Esophagus muscularis mucosa (tissue), 3 donors: ENCODE measurements around the gene CXCL5.

ENCODE experiments used
- CTCF ChIP-seq, 3 experiments: fragments of 200-600 bp in 2 of 3; fragments of 450-650 bp in 1 of 3; sonication (generic) in 2 of 3; IDR thresholded peaks; one replicate each; pipeline ENCODE4 v1.5.1; 2017 to 2019; ENCODE audit warnings: antibody characterized with exemption in 3 of 3, mild to moderate bottlenecking in 2 of 3, moderate library complexity in 1 of 3
- POLR2A ChIP-seq: fragments of 450-650 bp; IDR thresholded peaks from one replicate; pipeline ENCODE4 v1.6.1; 2017; ENCODE audit warnings: antibody characterized with exemption, moderate library complexity, mild to moderate bottlenecking, low read depth

- TF ChIP-seq CTCF (IDR thresholded peaks at IDR 0.05) (no peak), POLR2A (no peak)
Measured at GRCh38 chr4:74016068-74016467, 17.6 kb upstream of the CXCL5 start.
